ENCODE measurements around the gene NCKAP5. TPM values are rescaled to one million over a fixed set of nuclear protein-coding genes. Genes with fewer than 3 reads are reported as not detected.
"Not testable (repeated sequence)": the region's sequence is repeated elsewhere in the genome, so short reads cannot be mapped to it uniquely, and the experiment has no call there.

Gene NCKAP5
- total RNA-seq, 1 donor from 2014 or later, result 8.9 TPM

- no peak for ATAC-seq
Observed at GRCh38 chr2:132738223-132738622, 830.0 kb downstream of the NCKAP5 start.

- no peak for ATAC-seq
Observed at GRCh38 chr2:132736059-132736458, 832.2 kb downstream of the NCKAP5 start.

- no peak for ATAC-seq
Observed at GRCh38 chr2:132734961-132735360, 833.3 kb downstream of the NCKAP5 start.

DNA sequence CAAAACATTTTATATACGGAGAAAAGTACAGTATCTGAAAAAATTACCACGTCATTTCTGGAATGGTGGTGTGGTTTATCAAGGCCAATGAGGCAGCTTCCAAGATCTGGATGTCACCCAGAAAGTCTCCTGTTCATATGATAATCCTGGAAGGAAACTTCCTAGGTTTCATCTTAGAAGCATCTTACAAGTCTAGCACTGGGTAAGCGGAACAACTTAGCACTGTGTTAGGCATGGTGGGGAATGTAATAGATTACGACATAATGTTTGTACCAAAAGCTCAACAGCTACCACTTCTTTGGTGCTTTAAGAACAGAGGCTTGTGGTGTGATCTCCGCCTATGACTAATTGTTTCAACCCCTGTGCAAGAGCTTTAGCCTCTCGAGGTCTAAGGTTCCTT lies 835.2 kb downstream of the NCKAP5 start:
- ATAC-seq, result no peak

DNA sequence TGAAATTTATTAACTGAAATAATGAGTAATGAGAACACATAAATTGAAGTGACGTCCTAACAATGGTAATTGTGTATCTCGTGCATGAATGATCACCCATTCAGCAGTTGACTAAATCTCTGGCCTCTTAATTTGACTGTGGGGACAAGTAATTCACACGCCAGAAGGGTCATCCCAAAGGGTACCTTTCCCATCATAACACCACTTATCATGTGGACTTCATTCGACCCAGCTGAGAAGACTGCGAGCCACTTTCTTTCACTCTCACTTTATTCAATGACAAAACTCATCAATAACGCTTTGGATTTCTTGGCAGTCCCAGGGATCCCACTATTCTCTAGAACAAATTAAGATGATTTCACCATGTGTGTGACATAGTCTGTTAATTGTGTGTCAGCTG lies 835.6 kb downstream of the NCKAP5 start:
- ATAC-seq, result no peak

GRCh38 chr2:132731441-132731840 lies 836.8 kb downstream of the NCKAP5 start:
- no peak for ATAC-seq

DNA sequence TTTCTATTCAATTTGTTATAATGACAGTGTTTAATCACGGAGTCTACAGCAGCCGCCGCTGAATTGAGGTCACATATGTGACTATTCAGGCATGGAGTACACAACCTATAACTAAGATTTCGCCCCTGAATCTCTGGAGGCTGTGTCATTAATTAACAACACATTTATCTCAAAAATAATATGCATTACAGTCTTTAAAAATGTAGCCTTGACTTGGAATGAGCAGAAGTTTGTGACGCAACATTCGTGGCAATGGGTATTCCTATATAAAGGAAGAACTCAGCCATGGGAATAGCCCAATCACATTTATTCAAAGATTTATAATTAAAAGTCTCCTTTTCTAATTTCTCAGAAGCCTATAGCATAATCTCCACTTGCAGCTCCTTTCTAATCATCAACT lies 837.7 kb downstream of the NCKAP5 start:
- ATAC-seq, result no peak

DNA sequence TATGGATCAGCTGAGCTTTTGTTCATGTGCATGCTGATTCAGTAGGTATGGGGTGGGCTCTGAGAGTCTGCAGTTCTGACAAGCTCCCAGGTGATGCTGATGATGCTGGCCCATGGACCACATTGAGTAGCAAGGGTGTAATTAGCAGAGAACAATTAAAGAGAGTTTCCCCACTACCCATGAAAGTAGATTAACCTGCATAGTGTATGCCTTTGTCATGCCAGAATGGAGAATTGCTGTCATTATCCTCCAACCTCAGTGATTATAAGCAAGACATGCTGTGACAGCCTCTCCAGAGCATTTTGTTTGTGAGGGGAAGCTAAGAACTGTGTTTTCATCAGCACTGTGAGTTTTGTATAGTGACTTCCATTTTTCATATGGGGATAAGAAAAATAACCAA lies 838.7 kb downstream of the NCKAP5 start:
- ATAC-seq, result no peak

DNA sequence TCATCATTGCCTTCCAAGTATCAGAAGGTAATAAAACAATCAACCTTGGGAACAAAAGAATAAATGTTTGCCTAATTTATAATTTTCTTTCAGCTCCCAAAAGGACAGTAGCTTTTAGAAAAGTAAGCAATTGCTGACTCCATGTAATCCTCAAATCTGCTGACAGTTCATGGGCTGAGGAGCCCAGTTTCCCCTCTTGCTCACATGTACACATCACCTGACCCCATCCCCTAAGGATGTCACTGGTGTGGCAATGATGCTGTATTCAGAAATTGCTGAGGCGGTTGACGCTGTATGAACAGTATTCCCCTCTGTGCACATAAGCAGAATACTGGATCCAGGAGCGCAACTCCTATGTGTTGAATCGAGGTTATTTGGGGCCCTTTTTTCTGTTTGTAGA lies 842.1 kb downstream of the NCKAP5 start:
- no peak for ATAC-seq

DNA sequence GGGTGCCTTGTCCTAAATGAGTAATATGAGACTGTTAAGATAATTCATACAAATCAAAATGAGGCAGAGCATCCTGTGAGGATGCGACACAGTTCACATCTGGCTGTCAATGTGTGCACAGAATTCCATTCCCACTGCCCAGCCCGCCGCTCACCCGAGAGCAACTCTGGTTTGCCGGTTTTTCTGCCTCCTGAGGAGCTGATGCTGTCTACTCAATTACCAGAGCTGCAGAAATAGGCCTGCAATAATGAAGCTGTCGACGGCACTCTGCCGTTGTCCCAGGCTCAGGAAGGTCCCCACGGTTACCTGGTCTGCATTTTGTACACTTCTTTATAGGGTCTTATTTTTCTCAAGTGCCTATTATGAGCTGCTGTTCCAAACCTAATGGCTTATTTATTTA lies 842.5 kb downstream of the NCKAP5 start:
- ATAC-seq, result no peak

GRCh38 chr2:132725148-132725547 lies 843.1 kb downstream of the NCKAP5 start:
- no peak for ATAC-seq

DNA sequence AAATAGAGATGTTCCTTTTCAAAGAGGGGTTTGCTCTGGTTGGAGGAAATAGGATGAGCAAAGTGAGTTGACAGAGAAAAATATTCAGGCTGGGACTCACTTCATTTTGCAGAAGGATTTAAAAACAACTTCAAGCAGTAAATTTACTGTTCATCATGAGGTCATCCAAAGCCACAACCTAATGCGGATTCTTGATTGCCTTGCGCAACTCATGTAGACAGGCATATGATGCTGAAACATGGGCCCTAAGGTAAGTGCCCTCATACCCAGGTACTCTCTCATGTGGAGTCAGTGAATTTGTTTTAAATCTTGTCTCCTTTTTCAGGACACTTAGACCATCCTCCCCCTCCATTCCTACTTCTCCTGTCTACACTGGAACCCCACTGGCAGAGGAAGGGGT lies 846.3 kb downstream of the NCKAP5 start:
- ATAC-seq, result no peak

- ATAC-seq, result no peak
Observed at GRCh38 chr2:132720393-132720792, 847.9 kb downstream of the NCKAP5 start.

DNA sequence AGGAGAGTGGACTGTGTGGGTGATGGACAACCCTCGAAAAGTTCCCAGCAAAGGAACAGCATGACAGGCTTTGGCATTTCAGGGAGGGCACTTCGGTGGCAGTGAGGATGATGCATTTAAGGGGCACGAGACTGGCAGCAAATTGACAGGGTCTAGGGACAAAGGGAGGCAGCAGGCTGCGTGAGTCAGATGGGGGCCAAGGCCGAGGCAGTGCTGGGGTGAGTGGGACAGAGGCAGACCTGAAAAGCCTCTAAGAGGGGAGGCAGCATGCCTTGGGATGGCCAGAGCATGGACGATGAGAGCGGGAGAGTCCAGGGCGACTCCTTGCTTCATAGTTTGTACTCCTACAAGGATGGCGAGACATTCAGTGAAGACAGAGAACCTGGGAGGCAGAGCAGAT lies 848.8 kb downstream of the NCKAP5 start:
- ATAC-seq, result no peak

- ATAC-seq, result no peak
Observed at GRCh38 chr2:132716954-132717353, 851.3 kb downstream of the NCKAP5 start.

GRCh38 chr2:132715386-132716351 lies 852.6 kb downstream of the NCKAP5 start:
- ATAC-seq, result no peak

DNA sequence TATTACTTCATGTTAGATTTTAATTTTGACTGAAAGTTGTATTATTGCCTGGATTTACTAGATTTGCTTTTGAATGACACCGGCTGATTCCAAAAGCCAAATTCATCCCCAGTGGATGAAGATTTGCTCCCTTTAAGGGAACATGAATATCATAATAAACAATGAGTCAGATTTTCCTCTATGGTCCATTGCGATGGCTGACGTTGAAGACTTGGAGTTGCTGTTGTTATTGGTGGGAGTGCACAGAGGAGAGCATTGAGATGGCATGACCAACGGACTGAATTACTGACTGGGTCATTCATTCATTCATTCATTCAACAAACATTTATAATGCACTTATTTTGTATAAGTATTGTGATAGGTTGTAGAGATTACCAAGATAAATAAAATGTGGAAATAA lies 864.9 kb downstream of the NCKAP5 start:
- no peak for ATAC-seq

DNA sequence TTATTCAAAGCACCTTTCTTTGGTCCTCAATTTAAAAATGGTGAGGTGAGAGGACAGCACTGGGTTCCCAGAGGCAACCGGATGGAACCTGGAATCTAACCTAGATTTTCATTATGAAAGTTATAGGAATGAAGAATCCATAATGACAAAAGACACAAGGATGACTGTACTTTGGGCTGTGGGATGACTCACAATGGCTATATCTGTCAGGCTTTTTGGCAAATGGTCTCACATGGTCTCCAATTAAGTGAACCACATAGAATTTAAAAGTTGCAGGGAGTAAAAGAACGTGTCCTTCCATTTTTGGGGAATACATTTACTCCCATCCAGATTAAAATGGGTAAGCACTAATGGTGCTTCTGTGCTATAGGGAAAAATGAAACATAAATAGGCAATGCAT lies 866.5 kb downstream of the NCKAP5 start:
- no peak for ATAC-seq

- not testable (repeated sequence) for ATAC-seq
Observed at GRCh38 chr2:132699802-132700201, 868.5 kb downstream of the NCKAP5 start.

DNA sequence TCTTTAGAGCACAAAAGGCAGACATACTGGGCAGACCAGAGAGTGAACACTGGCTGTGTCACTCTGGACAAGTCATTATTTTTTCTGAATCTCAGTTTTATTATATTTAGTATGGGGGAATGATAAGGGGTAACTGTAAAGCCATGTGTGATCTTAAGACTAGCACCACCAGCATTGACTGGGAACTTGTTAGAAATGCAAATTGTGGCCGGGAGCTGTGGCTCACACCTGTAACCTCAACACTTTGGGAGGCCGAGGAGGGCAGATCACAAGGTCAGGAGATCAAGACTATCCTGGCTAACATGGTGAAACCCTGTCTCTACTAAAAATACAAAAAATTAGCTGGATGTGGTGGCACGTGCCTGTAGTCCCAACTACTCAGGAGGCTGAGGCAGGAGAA lies 869.9 kb downstream of the NCKAP5 start:
- ATAC-seq, result not testable (repeated sequence)

GRCh38 chr2:132697556-132698205 lies 870.6 kb downstream of the NCKAP5 start:
- ATAC-seq, result no peak

DNA sequence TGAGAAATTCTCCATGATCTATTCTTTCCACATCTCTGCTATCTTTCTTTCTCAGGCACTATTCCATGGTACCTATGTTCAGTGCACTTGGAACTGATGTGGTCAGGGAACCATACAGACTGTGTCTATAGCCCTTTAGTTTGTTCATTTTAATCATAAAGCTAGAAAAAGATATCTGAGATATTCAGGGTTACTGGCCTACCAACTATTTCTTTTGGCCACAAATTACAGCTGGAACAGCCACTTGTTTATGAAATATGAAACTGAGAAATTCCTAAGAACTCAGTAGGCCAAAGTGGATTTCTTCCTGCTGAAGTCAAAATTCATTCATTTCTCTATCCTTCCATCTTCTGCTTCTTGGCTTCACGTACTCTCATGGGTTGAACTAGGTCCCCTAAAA lies 875.4 kb downstream of the NCKAP5 start:
- ATAC-seq, result no peak

GRCh38 chr2:132691556-132691955 lies 876.7 kb downstream of the NCKAP5 start:
- no peak for ATAC-seq

Data from esophagus mucosa (tissue), 1 donor.